Fibroblast of upper back skin (primary cell): ENCODE data around the gene UIMC1.

Source experiments
- DNase-seq: peaks from one replicate; pipeline ENCODE4 v3.0.0-alpha.2; 2013

The UIMC1 gene

GRCh38 chr5:176952531-176953193 lies 53.9 kb downstream of the UIMC1 start:
- DNase-seq, result no peak

GRCh38 chr5:176948458-176948857 lies 58.1 kb downstream of the UIMC1 start:
- no peak for DNase-seq

GRCh38 chr5:176947847-176948246 lies 58.7 kb downstream of the UIMC1 start:
- DNase-seq, result no peak

- DNase-seq, result no peak
Observed at GRCh38 chr5:176944268-176944667, 62.3 kb downstream of the UIMC1 start.

- DNase-seq, result no peak
Observed at GRCh38 chr5:176943816-176944215, 62.8 kb downstream of the UIMC1 start.

GRCh38 chr5:176941951-176942350 lies 64.6 kb downstream of the UIMC1 start:
- no peak for DNase-seq

GRCh38 chr5:176938472-176938871 lies 68.1 kb downstream of the UIMC1 start:
- DNase-seq, result no peak

GRCh38 chr5:176935017-176935416 lies 71.6 kb downstream of the UIMC1 start:
- DNase-seq, result no peak

- DNase-seq, result no peak
Observed at GRCh38 chr5:176934309-176934930, 72.2 kb downstream of the UIMC1 start.

GRCh38 chr5:176929654-176930053 lies 76.9 kb downstream of the UIMC1 start:
- DNase-seq, result no peak

- no peak for DNase-seq
Observed at GRCh38 chr5:176927562-176927961, 79.0 kb downstream of the UIMC1 start.

GRCh38 chr5:176922817-176923216 lies 83.8 kb downstream of the UIMC1 start:
- no peak for DNase-seq

GRCh38 chr5:176921714-176922113 lies 84.9 kb downstream of the UIMC1 start:
- no peak for DNase-seq

GRCh38 chr5:176918613-176919012 lies 88.0 kb downstream of the UIMC1 start:
- DNase-seq, result no peak

- DNase-seq, result no peak
Observed at GRCh38 chr5:176916337-176916736, 90.2 kb downstream of the UIMC1 start.

- DNase-seq, result no peak
Observed at GRCh38 chr5:176915906-176916305, 90.7 kb downstream of the UIMC1 start.

GRCh38 chr5:176912115-176912514 lies 94.5 kb downstream of the UIMC1 start:
- DNase-seq, result no peak

- DNase-seq, result no peak
Observed at GRCh38 chr5:176908675-176909368, 97.8 kb downstream of the UIMC1 start.

- DNase-seq, result no peak
Observed at GRCh38 chr5:176906796-176907195, 99.8 kb downstream of the UIMC1 start.

GRCh38 chr5:176906126-176906525 lies 100.5 kb downstream of the UIMC1 start:
- DNase-seq, result no peak

- DNase-seq, result no peak
Observed at GRCh38 chr5:176904276-176904675, 102.3 kb downstream of the UIMC1 start.

- no peak for DNase-seq
Observed at GRCh38 chr5:176902911-176903664, 103.5 kb downstream of the UIMC1 start.

- DNase-seq, result no peak
Observed at GRCh38 chr5:176902102-176902814, 104.3 kb downstream of the UIMC1 start.
